Renal cortical epithelial cell (primary cell): Measurements from ENCODE around the gene OSBPL9. TPM values are rescaled to one million over a fixed set of nuclear protein-coding genes. Genes with fewer than 3 reads are reported as not detected.

Experiments used
- DNase-seq: peaks from one replicate; pipeline ENCODE4 v3.0.0-alpha.2; 2011; ENCODE audit warnings: low read depth
- total RNA-seq: library from RNA; depleted of rRNA; stranded (reverse); fragments of >200 nt; gene quantifications from 2 replicates; pipeline ENCODE4 v1.2.3, GENCODE V29; 2014

OSBPL9 gene
- total RNA-seq: 114 and 165 TPM in 2 replicates

DNA sequence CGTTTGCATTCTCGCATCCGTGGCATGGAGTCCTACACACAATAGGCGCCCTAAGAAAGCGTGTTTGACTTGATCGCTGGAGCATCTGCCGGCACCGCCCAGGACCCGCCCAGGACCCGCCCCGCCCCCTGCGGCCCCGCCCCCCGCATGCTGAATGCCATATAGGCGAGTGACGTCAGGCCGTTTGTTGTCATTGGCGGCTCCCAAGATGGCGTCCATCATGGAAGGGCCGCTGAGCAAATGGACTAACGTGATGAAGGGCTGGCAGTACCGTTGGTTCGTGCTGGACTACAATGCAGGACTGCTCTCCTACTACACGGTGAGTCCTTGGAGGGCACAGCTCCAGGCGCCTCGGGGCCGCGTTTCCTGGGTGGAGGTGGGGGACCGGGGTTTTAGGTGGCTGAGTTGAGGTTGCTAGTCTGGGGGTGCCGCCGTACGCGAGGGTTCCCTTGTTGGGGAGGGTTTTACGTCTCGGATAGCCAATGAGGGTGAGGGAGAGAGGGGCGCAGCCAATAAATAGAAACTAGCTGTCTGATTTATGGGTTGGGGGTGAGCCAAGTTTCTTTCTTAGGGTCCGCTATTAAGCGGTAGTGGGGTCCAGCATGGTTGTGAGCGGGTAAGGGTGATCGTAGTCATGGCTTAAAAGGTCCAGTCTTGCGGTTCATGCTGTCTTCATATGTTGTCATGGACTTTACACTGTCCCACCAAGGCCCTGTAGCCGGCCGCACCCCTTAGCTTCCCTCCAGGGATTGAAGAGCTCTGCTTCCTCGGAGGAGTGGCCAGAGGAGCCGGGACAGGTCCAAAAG lies at the start of gene OSBPL9:
OSBPL9 (plus strand) TSS at position 190 of the 806 bp plus-strand sequence; CDS start at position 209, 19 bp downstream.
- peak; percentile 75 for DNase-seq

DNA sequence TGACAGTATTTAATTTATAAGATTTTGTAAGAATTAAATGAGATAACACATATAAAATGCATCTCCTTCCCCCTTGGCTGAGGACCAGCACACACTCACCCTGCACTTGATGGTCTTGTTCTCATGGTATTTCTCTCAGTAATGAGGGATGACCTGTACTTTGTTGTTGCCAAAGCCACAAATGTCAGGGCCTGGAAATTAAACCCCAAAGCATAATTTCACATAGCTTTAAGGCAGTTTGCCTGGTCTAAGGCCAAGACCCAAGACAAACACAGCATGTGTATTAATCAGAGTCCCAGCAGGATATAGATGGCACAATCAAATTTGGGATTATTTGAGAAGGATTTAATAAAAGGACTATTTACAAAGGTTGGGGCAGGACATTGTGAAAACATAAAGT lies 49.2 kb upstream of the OSBPL9 start:
- DNase-seq: peak; percentile 87

- DNase-seq: no peak
Observed at GRCh38 chr1:51568231-51568935, 48.5 kb upstream of the OSBPL9 start.

- peak; percentile 97 for DNase-seq
Observed at GRCh38 chr1:51569284-51570062, 47.4 kb upstream of the OSBPL9 start.

- DNase-seq: peak; percentile 19
Observed at GRCh38 chr1:51570063-51570710, 46.7 kb upstream of the OSBPL9 start.

- no peak for DNase-seq
Observed at GRCh38 chr1:51572365-51572764, 44.5 kb upstream of the OSBPL9 start.

DNA sequence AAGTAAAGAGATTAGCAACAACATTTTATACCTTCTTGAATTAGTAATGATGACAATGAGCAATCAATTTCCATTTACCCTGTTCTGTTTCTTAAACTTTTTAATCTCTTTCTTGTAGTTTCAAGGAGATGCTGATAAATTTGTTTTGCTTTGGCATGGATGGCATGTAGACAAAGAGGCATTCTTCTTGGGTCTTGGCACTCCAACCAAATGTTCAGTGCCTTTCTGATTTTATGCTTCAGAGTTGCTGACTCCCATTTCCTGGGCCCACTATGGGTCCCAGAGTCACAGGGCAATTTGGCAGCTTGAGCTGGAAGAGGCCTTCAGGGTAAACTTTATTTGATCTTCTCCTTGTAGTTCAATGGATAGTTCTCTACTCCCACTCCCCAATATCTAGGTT lies 42.1 kb upstream of the OSBPL9 start:
- DNase-seq: no peak

- no peak for DNase-seq
Observed at GRCh38 chr1:51575406-51576084, 41.3 kb upstream of the OSBPL9 start.

DNA sequence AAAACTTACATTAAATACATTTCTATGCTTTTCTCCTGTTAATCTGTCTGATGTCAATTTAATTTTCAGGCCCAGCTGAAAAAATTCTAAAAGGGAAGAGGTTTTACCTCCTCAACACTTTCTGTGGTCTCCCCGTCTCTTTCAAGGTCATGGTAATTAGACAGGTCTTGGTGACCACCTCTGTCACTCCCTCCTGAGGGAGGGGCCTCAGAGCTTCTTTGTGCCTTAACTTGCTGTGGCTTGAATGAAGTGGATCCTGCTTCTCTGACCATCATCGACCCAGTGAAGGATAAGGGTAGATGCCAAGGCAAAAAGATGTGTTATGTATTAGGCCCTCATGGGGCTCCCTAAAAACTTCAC lies 40.8 kb upstream of the OSBPL9 start:
- no peak for DNase-seq

DNA sequence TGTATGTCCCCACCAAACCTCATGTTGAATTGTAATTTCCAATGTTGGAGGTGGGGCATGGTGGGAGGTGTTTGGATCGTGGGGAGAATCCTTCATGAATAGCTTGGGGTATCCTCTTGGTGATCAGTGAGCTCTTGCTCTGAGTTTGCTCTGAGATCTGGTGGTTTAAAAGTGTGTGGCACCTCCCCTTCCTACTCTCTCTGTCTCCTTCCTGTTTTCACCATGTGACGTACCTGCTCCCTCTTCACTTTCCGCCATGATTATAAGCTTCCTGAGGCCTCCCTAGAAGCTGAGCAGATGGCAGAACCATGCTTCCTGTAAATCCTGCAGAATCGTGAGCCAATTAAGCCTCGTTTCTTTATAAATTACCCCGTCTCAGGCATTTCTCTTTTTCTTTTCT lies 40.0 kb upstream of the OSBPL9 start:
- DNase-seq: no peak

DNA sequence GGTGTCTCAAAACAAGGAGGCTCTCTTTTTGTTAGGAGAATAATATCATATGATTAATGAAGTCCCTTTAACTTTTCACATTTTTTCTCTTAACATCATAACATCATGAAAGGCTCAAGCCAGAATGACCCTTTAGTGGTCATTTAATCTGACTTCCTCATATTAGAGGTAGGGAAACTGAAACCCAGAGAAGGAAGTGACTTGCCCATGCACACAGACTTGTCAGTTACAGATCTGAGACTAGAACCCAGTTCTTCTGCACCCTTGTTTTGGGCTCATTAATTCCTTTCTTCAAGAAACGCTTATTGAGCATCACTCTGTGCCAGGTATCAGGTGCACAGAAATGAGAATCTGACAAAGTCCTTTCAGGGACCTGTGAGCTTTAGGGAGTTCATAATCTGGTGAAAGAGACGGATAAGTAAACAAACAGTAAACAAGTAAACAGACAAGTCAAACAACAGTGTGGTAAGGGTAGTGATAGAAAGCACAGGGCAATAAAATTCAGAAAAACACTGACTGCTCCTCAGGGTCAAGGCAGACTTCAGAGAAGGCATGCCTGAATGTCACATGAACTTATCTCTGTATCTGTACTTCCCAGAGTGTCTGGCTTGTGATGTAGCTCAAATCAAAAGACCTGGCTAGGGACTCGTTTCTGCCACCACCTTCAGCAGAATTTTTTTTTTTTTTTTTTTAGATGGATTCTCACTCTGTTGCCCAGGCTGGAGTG lies 38.3 kb upstream of the OSBPL9 start:
- DNase-seq: no peak

DNA sequence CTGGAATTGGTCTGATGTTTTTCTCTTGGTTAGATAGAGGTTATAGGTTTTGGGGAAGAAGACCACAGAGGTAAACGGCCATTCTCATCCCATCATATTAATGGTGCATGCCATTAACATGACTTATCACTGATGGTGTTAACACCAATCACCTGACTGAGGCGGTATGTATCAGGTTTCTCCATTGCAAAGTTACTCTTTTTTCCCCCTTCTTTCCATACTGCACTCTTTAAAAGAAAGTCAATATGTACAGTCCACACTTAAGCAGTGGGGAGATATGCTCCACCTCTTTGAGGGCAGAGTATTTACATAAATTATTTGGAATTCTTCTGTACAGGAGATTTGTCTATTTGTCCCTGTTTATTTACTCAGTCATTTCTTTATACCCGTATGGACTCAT lies 35.7 kb upstream of the OSBPL9 start:
- no peak for DNase-seq

- DNase-seq: no peak
Observed at GRCh38 chr1:51583532-51583931, 33.4 kb upstream of the OSBPL9 start.

GRCh38 chr1:51584021-51584420 lies 32.9 kb upstream of the OSBPL9 start:
- DNase-seq: no peak

GRCh38 chr1:51592711-51593110 lies 24.2 kb upstream of the OSBPL9 start:
- DNase-seq: no peak

DNA sequence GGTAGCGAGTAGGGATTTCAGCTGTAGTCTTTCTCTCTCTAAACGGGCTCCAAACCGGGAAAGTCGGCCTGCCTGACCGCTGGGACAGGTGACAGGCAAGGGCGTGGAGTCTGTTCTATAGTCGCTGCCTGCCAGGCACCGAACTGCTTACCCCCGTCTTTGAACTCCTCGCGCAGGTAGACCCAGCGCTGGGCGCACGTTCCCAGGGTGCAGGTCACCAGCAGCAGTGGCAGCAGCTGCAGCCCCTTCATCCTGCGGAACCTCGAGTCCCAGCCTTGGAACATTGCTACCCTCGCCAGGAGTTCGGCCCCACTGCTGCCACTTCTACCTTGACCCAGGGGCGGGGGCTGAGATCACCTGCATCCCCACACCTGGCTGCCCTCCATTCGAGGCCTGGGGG lies 22.2 kb upstream of the OSBPL9 start:
- DNase-seq: no peak

GRCh38 chr1:51600529-51600928 lies 16.4 kb upstream of the OSBPL9 start:
- DNase-seq: no peak

- no peak for DNase-seq
Observed at GRCh38 chr1:51600965-51601364, 15.9 kb upstream of the OSBPL9 start.

GRCh38 chr1:51605961-51606723 lies 10.8 kb upstream of the OSBPL9 start:
- no peak for DNase-seq

DNA sequence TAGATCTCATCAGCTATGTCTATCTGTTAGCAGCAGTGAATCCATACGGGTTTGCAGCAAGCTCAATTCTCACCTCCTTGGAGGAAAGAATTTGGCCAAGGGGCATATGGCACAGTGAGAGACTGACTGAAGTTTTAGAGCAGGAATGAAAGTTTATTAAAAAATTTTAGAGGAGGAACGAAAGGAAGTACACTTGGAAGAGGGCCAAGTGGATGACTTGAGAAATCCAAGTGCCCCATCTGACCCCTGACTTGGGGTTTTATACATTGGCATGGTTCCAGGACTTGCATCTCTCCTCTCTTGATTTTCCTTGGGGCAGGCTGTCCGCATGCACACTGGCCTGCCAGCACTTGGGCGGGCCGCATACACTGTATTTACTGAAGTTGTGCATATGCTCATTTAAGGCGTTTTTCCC lies 9.2 kb upstream of the OSBPL9 start:
- no peak for DNase-seq
